Hepatocyte (in vitro differentiated cells): ENCODE results near the gene KMT5C.

Experiments used
- CTCF ChIP-seq: fragments of 200-600 bp; sonication (generic); IDR thresholded peaks from 2 replicates; pipeline ENCODE4 v1.5.1; 2016; ENCODE audit warnings: antibody characterized with exemption, mild to moderate bottlenecking; ENCODE audit not compliant: poor library complexity
- EZH2 ChIP-seq: fragments of 200-600 bp; sonication (generic); IDR thresholded peaks from 2 replicates; pipeline ENCODE4 v1.6.1; 2016; ENCODE audit warnings: antibody characterized with exemption, mild to moderate bottlenecking, borderline replicate concordance
- EZH2phosphoT487 ChIP-seq: fragments of 200-600 bp; sonication (generic); IDR thresholded peaks from one replicate; pipeline ENCODE4 v1.6.1; 2018; ENCODE audit warnings: antibody characterized with exemption, mild to moderate bottlenecking, low read depth, moderate library complexity; ENCODE audit not compliant: unreplicated experiment, severe bottlenecking

- TF ChIP-seq CTCF (no peak), EZH2 (no peak), EZH2phosphoT487 (no peak)
These were observed at the start of gene KMT5C for GRCh38 chr19:55339105-55339888.
